AG09319 (cell line): ENCODE data around the gene DNASE1.
"Not testable (repeated sequence)": the region's sequence is repeated elsewhere in the genome, so short reads cannot be mapped to it uniquely, and the experiment has no call there.

ENCODE experiments used
- DNase-seq: peaks from one replicate; pipeline ENCODE4 v3.0.0-alpha.2; 2010; ENCODE audit warnings: low read depth; ENCODE audit errors: extremely low read depth
- TF ChIP-seq, protein P1 (sequence below): IDR thresholded peaks from 2 replicates; pipeline ENCODE4 v1.5.1; 2011; ENCODE audit warnings: low read depth, mild to moderate bottlenecking, inconsistent platforms, low read length, moderate library complexity

DNASE1 gene

DNA sequence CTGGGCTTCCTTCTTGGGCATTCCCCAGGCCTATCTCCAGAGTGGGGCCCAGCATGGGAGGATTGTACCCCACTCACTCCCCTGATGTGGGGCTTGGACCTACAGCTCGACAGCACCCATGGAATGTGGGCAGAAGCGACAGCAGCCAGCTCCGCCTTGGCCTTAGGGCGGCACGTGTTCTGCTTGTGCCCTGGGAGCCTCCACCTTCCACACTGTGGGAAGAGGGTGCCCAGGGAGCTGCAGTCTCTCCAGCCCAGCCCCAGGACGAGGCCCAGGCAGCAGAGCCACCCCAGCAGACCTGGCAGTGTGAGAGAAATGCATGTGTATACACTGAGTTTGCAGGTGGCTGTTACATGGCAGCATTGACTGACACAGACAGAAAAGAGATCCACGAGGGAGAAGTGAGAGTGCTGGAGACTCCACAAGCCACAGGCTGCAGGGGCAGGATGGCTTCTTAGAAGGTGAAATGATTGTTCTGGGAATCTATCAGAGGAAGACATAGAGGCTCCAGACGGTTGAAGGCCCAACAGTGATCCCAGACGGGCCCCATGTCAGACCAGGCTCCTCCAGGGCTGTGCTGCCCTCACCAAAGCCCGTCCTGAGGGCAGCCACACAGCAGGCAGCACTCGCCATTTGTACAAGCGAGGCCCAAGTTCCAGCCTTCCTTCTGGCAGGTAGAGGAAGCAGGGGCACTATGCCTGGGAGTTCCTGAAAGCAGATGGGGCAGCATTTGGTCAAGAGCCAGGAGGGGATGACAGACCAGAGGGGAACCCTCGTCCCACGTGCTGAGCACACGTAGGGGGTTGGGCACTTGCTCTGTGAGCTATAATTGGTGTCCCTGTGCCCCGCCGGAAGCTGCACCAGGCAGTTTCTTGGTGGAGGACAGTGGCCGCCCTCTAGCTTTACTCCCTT is 2.8 kb upstream of the DNASE1 start:
- TF ChIP-seq, protein P1, sequence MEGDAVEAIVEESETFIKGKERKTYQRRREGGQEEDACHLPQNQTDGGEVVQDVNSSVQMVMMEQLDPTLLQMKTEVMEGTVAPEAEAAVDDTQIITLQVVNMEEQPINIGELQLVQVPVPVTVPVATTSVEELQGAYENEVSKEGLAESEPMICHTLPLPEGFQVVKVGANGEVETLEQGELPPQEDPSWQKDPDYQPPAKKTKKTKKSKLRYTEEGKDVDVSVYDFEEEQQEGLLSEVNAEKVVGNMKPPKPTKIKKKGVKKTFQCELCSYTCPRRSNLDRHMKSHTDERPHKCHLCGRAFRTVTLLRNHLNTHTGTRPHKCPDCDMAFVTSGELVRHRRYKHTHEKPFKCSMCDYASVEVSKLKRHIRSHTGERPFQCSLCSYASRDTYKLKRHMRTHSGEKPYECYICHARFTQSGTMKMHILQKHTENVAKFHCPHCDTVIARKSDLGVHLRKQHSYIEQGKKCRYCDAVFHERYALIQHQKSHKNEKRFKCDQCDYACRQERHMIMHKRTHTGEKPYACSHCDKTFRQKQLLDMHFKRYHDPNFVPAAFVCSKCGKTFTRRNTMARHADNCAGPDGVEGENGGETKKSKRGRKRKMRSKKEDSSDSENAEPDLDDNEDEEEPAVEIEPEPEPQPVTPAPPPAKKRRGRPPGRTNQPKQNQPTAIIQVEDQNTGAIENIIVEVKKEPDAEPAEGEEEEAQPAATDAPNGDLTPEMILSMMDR, result no peak
- DNase-seq, result no peak

DNA sequence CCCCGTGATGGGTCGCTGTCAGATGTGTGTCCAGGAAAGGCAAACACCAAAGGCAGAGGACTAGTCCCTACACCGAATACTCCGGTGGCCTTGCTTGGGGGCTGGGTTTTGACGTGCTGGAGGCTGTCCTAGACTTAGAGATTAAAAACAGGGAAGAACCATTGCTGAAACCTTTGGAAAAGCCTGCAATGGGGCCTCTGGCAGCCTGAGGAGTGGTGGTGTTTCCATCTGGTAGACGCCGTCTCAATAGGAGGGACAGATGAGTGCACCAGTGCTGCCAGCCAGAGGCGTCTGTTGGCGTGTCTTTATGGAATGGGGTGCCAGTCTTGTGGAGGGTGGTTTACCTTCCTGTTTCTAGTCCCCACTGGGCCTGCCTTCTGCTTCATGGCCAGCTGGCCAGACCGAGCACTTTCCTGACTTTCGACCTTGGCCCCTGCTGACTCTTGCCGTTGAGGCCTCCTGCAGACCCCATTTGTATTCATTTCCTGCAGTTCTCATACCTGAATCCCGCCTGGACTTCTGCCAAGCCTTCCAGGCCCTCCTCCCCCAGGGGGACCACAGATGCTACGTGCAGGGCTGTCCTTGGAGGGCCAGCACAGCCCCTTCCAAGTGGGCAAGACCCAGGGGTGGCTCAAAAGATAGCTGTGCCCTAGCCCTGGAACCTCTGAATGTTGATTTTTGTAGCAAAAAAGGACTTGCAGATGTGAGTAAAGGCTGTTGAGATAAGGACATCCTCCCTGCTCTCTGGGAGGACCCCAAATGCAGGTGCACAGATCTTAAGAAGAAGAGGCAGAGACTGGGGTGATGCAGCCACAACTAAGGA is 1.9 kb upstream of the DNASE1 start:
- DNase-seq, result no peak
- TF ChIP-seq, protein P1, result no peak

DNA sequence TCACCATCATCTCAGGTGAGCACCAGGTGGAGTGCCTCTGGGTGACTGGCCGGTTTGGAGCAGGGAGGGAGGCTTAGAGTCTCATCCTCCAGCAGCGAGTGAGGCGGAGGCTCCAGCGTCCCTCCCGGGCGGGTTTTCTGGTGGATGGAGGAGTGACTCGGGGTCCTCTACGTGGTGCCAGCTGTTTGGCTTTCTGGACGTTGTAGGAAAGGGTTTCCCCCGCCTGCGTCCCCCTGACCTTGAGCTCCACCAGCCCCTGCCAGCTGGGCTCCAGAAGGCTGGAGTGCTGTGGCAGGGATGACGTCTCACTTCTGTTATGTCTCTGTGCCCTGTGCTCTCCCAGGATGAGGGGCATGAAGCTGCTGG is 522 bp downstream of the DNASE1 start:
- DNase-seq, result no peak

DNA sequence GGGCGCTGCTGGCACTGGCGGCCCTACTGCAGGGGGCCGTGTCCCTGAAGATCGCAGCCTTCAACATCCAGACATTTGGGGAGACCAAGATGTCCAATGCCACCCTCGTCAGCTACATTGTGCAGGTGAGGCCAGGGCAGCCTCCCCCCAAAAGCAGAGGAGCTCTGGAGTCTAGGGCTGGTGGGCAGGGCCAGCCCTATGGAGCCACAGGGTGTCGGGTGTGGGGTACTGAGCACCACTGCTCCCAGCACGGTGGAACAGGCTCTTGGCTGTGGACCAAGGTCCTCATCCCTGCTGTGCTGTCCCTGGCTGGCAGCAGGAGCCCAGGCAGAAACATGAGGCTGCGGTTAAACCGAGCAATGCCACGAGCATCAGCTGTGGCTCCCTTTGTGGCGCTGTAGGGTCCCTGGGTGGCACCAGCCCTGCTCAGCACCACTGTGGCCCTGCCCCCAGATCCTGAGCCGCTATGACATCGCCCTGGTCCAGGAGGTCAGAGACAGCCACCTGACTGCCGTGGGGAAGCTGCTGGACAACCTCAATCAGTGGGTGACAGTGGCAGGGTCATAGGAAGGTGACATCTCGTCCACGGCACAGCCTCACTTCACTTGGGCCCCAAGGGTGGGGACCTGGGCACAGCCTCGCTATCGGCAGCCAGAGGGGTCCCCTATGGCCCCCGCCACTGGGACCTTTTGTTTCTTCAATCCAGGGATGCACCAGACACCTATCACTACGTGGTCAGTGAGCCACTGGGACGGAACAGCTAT is 1.1 kb downstream of the DNASE1 start:
- no peak for DNase-seq
- TF ChIP-seq, protein P1, result no peak

More for the DNA sequence above, 522 bp downstream of the DNASE1 start:
- TF ChIP-seq, protein P1, result no peak

DNA sequence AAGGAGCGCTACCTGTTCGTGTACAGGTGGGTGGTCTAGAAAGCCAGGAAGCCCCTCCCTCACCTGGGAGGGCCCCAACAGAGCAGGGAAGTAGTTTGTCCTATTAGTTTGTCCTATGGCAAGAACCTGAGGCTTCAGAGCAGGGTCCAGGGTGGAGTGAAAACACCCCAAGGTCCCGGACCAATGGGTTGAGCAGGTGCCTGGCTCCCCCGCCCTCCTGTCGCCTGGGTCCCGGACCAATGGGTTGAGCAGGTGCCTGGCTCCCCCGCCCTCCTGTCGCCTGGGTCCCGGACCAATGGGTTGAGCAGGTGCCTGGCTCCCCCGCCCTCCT is 1.6 kb downstream of the DNASE1 start:
- not testable (repeated sequence) for DNase-seq

DNA sequence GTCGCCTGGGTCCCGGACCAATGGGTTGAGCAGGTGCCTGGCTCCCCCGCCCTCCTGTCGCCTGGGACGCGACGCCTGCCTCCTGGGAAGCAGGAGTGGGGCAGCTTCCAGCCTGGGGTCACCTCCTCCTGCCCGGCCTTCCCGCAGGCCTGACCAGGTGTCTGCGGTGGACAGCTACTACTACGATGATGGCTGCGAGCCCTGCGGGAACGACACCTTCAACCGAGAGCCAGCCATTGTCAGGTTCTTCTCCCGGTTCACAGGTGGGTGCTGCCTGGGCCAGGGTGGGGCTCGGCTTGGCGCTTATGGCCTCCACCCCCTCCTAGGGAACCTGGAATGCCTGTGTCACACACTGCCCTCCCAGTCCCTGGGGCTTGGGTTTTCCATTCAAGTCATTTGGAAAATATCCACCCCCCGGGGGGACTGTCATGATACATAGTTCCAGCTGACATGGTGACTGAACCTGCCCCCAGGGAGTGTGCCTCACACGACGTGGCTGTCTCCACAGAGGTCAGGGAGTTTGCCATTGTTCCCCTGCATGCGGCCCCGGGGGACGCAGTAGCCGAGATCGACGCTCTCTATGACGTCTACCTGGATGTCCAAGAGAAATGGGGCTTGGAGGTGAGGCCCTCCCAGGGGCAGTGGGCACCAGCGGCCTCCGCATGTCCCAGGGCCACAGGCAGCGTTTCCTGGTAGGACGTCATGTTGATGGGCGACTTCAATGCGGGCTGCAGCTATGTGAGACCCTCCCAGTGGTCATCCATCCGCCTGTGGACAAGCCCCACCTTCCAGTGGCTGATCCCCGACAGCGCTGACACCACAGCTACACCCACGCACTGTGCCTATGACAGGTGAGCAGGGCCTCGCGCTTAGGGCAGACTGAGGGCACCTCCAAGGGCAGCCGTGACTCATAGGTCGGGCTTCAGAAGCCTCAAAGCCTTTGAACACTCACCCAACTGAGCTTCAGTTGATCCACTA is 2.3 kb downstream of the DNASE1 start:
- TF ChIP-seq, protein P1, result no peak
- DNase-seq, result no peak

DNA sequence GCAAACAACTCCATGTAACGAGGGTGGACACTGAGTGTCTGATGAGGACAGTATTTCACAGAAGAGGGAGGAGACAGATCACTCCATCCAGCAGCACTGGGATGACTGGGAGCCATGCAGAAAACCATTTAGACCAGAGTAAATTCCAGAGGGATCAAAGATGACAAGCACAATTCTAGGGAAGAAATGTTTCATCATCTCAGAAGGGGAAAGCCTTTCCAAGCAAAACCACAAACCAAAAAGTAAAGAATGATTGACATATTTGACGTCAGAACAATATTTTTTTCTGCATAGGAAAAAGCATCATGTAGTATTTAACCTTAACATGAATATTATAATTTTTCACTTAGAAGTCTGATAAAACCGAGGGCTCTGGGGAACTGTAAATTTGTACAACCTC is 4.8 kb downstream of the DNASE1 start:
- DNase-seq, result peak; percentile 10
- TF ChIP-seq, protein P1, result no peak
